Testis (tissue), 2 donors: ENCODE results near the gene LRMDA.

ENCODE experiments used
- CTCF ChIP-seq, 3 experiments: fragments of 450-650 bp in 2 of 3; fragments of 200-600 bp in 1 of 3; sonication (generic) in 1 of 3; IDR thresholded peaks; one replicate each; pipeline ENCODE4 v1.5.1; 2016 to 2019; ENCODE audit warnings: antibody characterized with exemption in 3 of 3, mild to moderate bottlenecking in 2 of 3, moderate library complexity in 1 of 3
- POLR2A ChIP-seq: fragments of 450-650 bp; IDR thresholded peaks from one replicate; pipeline ENCODE4 v1.6.1; 2017; ENCODE audit warnings: antibody characterized with exemption, mild to moderate bottlenecking, moderate library complexity

- no peak for TF ChIP-seq POLR2A
- TF ChIP-seq CTCF (IDR thresholded peaks at IDR 0.05): no peak
These were observed 607.3 kb downstream of the LRMDA start for GRCh38 chr10:76038696-76039095.
